NCI-H2171 treated with DMSO at 0.1 percent for 48 hours (cell line): ENCODE measurements around the gene CASS4.

Experiments
- DNase-seq: peaks from one replicate; lab custom pipeline; 2025; lab: John Stamatoyannopoulos, UW

Gene CASS4

GRCh38 chr20:56424931-56425330 lies 12.9 kb downstream of the CASS4 start:
- no peak for DNase-seq

DNA sequence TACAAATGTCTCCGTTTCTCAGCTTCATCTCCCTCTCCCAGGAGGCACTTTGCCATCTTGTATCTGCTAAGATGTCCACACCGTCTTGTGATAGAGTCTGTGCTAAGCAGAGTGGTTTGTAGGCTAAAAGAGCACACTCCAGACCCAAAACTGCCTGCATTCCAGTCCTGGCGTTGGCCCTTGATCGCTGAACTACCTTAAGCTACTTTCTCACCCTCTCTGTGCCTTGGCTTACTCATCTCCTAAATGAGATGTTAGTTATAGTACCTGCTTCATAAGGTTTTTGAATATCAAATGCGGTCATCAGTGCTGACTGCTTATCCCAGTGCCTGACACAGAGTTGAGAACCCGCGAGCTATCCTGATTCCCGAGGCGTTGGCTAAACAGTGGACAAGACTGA lies 14.0 kb downstream of the CASS4 start:
- DNase-seq: no peak

- no peak for DNase-seq
Measured at GRCh38 chr20:56426926-56427325, 14.9 kb downstream of the CASS4 start.

GRCh38 chr20:56427797-56428196 lies 15.7 kb downstream of the CASS4 start:
- no peak for DNase-seq

DNA sequence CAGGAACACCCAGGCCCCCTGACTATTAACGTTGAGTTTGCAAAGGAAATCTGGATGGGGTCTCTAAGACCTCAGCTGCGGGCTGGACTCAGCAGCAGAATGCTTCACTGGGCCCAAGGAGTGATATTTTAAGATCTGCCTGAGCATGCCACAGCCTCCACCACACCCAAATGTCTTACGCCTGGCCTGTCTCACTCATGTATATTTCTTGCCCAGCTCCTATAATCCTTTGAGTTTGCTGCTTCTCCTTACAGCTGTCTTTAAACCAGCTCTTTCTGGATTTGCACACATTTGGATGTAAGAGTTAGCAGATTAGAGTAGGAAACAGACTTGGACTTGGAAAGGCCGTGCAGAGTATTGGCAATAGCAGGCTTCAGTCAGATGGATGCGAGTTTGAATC lies 16.4 kb downstream of the CASS4 start:
- no peak for DNase-seq

- no peak for DNase-seq
Measured at GRCh38 chr20:56428881-56429280, 16.8 kb downstream of the CASS4 start.

GRCh38 chr20:56429502-56429901 lies 17.4 kb downstream of the CASS4 start:
- no peak for DNase-seq

DNA sequence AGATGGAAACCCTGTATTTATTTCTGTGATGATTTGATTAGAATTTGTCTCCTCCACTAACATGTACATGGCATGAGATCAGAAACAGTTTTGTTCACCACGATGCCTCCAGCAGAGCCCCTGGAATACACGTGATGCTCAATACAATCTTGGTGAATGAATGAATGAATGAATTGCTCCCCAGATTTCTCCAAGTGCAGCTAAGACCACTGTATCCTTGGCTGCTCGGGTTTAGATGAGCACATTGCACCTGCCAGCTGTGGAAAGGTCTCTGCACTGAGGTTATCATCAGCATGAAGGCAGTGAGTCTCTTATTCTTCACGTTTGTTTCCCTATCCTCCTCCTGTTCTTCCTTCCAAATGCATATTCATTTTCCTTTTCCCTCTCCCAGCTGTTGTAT lies 17.9 kb downstream of the CASS4 start:
- no peak for DNase-seq

GRCh38 chr20:56430461-56430860 lies 18.4 kb downstream of the CASS4 start:
- DNase-seq: no peak

GRCh38 chr20:56430957-56431356 lies 18.9 kb downstream of the CASS4 start:
- DNase-seq: no peak

GRCh38 chr20:56431471-56431870 lies 19.4 kb downstream of the CASS4 start:
- DNase-seq: no peak

DNA sequence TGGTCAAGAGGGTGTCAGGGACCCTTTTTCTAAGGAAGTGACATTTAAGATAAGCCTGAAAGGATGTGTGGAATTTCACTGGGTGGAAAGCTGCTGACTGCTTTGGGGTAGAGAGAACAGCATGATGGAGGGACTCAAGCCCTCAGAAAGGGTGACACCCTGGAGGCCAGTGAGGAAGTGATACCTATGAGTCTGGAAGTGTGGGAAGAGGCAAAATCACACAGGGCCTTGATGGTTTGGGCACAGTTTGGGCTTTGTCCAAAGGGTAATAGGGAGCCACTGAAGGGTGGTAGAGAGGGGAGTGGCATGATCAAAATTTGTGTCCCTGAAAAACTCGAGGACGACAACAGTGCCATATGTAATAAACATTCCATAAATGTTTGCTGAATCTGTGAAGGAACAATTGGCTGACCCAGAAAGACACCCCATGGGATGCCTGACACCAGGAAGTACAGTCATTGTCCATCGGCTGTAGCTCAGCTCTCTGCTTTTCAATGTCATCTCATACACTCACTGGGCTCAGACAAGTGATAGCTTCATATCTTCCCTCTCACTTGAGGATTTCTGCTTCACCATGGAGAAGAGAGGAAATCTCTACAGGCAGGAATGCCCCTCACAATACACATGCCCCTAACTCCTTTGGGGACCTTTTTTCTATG lies 21.3 kb downstream of the CASS4 start:
- DNase-seq: no peak

GRCh38 chr20:56433880-56434255 lies 21.8 kb downstream of the CASS4 start:
- no peak for DNase-seq

- no peak for DNase-seq
Measured at GRCh38 chr20:56437196-56437960, 25.3 kb downstream of the CASS4 start.

DNA sequence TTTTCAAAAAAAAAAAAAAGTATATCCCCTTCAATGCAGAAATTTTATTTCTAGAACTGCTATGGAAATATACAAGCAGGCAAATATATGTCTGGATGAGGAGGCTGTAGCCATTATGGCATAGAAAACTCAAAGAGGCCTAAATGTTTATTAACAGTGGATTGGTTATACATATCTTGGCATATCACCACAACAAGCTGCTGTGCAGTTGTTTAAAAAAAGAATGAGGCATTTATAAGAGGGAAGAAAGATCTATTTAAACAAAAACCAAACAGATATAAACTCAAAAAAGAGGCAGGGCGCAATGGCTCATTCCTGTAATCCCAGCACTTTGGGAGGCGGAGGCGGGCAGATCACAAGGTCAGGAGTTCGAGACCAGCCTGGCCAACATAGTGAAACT lies 26.2 kb downstream of the CASS4 start:
- DNase-seq: no peak

DNA sequence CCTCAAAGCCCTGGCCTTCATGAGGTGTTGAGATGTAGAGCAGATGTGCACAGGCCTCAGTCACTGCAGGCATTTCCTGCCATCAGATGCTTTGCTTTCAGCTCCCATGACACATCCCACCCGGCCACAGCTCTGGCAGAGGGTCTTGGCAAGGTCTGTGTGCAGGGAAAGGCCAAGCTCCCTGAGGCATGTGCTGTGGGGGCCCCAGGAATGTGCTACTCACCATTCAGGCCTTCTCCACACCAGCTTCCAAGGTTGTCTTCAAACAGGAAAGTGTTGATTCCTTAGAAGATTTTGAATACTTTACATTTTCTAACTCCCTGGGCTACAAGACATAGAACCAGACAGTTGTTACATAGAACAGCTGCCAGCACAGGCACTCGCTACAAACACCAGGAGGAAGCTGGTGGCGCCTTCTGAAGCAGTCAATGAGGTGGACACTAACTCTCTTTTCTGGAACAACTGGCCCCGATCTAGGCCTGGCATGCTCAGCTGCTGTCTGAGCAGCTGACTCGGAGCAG lies 27.8 kb downstream of the CASS4 start:
- DNase-seq: no peak

DNA sequence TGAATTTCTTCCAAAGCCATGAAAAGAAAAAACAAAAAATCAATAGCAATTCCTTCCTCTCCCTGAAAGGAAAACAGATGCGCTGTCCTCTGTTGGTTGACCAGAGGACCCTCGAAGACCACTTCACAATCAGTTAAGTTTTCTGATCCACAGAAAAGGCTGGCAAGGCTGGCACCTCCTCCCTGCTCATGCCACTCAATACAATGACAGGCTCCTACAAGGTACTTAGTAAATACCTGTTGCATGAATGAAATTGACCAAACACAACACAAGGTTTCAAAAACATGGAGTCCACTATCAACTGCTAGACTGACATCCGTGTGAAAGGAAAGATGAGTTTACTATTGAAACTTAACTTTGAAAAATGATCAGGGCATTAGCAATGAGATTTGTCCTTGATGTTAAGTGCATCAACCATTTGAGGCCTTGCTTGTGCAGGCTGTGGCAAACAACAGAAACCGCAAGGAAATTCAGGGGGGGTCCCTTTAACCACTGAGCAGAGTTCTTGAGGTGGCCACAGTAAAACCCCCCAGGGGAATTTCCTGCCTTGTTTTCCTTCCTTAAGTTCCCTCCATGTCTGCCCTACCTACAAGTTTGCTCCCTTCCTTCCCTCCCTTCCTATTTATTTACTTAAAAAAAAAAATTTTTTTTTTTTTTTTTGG lies 28.4 kb downstream of the CASS4 start:
- DNase-seq: no peak

GRCh38 chr20:56442389-56443365 lies 30.6 kb downstream of the CASS4 start:
- DNase-seq: no peak

DNA sequence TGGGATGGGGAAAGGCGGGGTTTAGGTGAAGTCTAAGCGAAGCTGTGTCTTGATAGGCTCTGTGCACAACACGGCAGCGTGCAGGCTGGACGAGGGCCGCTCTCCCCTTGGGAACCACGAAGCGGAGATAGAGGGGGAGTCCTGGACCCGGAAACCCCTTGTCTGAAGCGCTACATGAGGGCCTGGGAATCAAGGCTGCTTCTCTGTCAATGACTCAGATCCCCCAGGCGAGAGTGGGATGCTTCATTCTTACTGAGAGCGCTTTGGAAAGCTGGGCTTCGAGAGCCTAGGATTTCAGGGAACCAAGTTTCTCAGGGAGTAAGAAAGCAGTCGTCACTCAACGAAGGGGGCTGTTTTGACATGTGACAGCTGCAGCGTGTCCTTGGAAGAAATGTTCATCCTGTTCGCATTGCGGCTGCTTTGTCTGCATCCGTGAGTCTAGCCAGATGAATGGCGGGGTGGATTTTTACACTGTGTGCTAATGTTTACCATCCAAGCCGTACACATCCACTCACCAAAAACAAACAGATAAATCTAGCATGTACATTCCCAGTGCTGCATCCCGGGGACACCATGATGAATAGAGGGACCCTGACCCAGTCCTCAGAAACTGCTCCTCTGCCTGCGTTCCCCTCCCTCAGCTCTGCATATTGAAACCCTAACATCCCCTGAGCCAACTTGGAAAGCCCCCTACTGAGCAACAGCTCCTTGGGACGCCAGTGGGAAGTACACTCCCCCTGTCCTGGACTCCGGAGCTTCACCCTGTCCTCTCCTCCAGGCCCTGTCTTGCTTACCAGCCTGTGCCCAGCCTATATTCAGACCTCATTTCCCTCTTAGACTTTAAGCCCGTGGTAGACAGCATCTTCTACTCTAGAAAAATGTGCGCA lies 31.8 kb downstream of the CASS4 start:
- DNase-seq: no peak

DNA sequence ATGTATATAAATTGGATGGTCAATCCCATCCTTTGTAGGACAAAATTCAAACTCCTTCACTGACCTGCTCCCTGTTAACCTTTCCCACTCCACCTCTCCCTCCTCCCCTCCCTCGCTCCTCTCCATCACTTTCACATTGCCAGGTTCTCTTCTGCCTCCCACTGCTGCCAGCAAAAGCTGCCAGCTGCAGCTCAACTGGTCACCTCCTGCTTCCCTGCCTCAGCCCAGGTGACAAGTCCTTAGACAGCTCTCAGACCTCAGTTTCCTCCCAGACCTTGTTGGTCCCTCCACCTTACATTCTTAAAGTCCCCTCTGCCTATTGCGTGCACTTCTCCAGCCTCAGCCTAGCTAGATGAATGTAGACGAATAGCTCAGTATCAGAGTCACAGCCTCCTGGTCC lies 33.1 kb downstream of the CASS4 start:
- DNase-seq: no peak

DNA sequence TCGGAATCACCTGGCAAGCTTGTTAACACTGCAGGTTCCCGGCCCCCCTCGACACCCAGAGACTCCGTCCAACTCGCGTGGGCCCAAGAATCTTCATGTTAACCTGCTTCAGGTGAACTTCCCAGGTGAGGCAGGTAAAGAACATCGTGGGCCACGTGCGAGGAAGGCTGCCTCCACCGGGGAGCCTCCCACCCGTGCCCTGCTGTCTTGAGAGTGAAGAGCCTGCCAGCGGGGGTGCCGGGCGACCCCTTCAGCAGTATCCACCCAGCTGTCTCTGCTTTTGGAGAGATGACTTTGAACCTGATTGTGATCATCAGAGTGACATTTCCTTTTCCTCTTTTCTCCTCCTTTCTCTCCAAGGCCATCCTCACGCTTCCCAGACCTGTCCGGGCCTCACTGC lies 33.5 kb downstream of the CASS4 start:
- no peak for DNase-seq
